Stimulated activated CD8-positive, alpha-beta memory T cell treated with anti-CD3 and anti-CD28 coated beads, Interleukin-4, amount 100 ng/mL, for 24 hours (primary cell): ENCODE data around the gene PDE3A.

Experiments used
- DNase-seq: peaks from one replicate; pipeline ENCODE4 v3.0.0-alpha.2; 2020; ENCODE audit warnings: low read depth

Gene PDE3A

GRCh38 chr12:20495997-20496396, 127.7 kb downstream of the PDE3A start:
- DNase-seq = no peak

GRCh38 chr12:20497707-20498106, 129.4 kb downstream of the PDE3A start:
- no peak for DNase-seq

GRCh38 chr12:20501958-20502357, 133.6 kb downstream of the PDE3A start:
- DNase-seq = no peak

- DNase-seq = no peak
Measured at GRCh38 chr12:20503858-20504257, 135.5 kb downstream of the PDE3A start.

GRCh38 chr12:20505056-20505455, 136.7 kb downstream of the PDE3A start:
- DNase-seq = no peak

GRCh38 chr12:20507056-20507455, 138.7 kb downstream of the PDE3A start:
- DNase-seq = no peak

GRCh38 chr12:20507711-20508110, 139.4 kb downstream of the PDE3A start:
- DNase-seq = no peak

- DNase-seq = no peak
Measured at GRCh38 chr12:20508359-20508758, 140.0 kb downstream of the PDE3A start.

- no peak for DNase-seq
Measured at GRCh38 chr12:20508962-20509361, 140.6 kb downstream of the PDE3A start.

GRCh38 chr12:20510811-20511210, 142.5 kb downstream of the PDE3A start:
- DNase-seq = no peak

- DNase-seq = no peak
Measured at GRCh38 chr12:20513189-20513588, 144.9 kb downstream of the PDE3A start.

- no peak for DNase-seq
Measured at GRCh38 chr12:20514598-20514997, 146.3 kb downstream of the PDE3A start.

- DNase-seq = no peak
Measured at GRCh38 chr12:20520532-20520931, 152.2 kb downstream of the PDE3A start.

GRCh38 chr12:20523658-20524057, 155.3 kb downstream of the PDE3A start:
- DNase-seq = no peak

- no peak for DNase-seq
Measured at GRCh38 chr12:20524113-20524512, 155.8 kb downstream of the PDE3A start.

GRCh38 chr12:20525064-20525610, 156.8 kb downstream of the PDE3A start:
- no peak for DNase-seq

GRCh38 chr12:20527417-20528163, 159.3 kb downstream of the PDE3A start:
- DNase-seq = no peak

- no peak for DNase-seq
Measured at GRCh38 chr12:20528208-20528607, 159.9 kb downstream of the PDE3A start.

- no peak for DNase-seq
Measured at GRCh38 chr12:20546267-20546666, 177.9 kb downstream of the PDE3A start.

- DNase-seq = no peak
Measured at GRCh38 chr12:20547816-20548575, 179.7 kb downstream of the PDE3A start.

- no peak for DNase-seq
Measured at GRCh38 chr12:20548611-20549010, 180.3 kb downstream of the PDE3A start.

- no peak for DNase-seq
Measured at GRCh38 chr12:20549108-20549719, 180.9 kb downstream of the PDE3A start.
